Inflammatory macrophage (primary cell): ENCODE measurements around the gene CD99L2.
"Not testable (repeated sequence)": the region's sequence is repeated elsewhere in the genome, so short reads cannot be mapped to it uniquely, and the experiment has no call there.

Source experiments
- DNase-seq, 2 donors: peaks; one replicate each; pipeline ENCODE4 v3.0.0-alpha.2; 2020 to 2022

CD99L2 gene

DNA sequence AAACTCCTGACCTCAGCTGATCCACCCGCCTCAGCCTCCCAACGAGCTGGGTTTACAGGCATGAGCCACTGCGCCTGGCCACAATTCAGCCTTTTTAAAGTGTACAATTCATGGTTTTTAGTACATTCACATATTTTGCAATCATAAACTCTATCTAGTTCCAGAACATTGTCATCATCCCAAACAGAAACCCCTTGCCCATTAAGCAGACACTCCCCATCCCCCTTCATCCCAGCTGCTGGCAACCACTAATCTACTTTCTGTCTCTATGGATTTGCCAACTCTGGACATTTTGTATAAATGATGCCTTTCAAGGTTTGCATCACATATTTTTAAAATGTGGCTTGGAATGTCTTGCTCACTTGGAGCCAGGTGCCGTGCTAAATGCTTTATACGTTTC, 4.5 kb downstream of the CD99L2 start:
- DNase-seq, result no peak

DNA sequence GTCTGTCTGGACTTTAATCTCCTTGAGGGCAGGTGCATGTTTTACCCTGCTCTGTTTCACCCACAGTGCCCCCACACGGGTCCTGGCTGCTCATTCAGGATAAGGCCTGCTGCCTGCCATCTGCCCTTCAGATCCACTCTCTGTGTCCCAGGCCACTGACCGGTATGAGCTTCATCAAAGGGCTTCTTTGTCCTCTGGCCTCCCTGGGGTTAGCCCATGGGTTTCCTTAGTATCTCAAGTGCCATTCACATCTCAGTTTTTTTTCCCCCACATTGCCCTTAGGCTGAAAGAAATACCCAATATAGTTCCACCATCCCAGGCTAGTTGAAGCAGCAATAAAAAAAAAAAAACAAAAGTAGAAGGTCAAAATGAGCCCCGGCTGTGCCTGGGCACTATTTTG, 9.3 kb downstream of the CD99L2 start:
- DNase-seq, result no peak

DNA sequence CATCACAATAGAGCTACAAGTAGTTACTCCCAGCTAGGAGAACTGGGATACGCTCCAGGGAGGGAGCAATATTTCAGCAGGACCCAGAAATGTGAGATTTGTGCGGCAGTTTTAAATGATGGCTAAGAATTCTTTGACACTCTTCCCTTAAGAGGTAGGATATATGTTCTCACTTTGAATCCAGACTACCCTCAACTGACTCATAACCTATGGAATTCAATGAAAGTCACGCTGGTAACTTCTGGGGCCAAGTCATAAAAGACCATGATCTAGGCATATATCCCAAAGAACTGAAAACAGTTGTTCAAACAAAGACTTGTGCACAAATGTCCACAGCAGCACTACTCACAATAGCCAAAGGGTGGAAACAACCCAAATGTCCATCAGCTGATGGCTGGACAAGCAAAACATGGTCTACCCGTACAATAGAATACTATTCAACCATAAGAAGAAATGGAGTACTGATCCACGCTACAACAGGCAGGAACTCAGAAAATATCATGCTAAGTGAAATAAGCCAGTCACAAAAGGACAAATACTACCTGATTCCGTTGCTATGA, 10.5 kb downstream of the CD99L2 start:
- no peak for DNase-seq

DNA sequence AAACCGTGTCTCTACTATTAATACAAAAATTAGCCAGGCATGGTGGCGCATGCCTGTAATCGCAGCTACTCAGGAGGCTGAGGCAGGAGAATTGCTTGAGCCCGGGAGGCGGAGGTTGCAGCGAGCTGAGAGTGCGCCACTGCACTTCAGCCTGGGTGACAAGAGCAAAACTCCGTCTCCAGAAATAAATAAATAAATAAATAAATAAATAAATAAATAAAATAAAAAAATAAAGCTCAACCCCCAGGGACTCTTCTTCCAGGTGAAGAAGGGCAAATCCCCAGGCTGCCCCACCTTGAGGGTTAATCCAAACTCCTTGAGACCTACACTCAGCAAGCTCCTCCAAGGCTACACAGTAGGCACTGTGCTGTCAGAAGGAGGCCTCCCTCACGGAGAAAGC, 11.2 kb downstream of the CD99L2 start:
- DNase-seq, result not testable (repeated sequence)

DNA sequence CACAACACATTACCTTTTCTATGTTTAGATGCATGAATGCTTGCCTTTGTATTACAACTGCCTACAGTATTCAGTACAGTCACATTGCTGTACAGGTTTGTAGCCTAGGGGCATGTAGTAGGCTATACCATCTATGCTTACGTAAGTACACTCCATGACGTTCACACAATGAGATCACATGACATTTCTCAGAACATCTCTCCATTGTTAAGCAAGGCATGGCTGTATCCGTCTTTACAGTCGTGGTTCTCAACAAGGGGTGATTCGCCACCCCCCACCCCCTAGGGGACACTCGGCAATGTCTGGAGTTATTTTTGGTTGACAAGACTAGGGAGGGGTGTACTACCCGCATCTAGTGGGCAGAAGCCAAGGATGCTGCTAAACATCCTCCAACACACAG, 12.1 kb downstream of the CD99L2 start:
- DNase-seq, result no peak

DNA sequence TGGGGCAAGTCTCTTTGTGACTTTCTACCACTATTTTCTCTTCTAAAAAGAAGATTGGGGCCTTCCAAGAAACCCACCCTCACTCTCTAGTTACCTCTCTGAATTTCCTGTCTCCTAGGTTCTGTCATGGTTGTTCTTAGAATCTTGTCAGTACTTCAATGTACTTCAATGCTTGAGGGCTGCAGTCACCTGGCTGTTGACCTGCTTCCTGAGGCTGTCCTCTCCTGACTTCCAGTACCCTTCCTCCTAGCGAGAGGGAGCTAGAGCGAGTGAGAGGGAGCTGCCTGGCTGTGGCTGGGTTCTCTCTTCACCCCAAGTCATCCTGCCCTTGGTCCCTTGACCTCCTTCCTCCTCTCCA, 17.7 kb downstream of the CD99L2 start:
- no peak for DNase-seq

DNA sequence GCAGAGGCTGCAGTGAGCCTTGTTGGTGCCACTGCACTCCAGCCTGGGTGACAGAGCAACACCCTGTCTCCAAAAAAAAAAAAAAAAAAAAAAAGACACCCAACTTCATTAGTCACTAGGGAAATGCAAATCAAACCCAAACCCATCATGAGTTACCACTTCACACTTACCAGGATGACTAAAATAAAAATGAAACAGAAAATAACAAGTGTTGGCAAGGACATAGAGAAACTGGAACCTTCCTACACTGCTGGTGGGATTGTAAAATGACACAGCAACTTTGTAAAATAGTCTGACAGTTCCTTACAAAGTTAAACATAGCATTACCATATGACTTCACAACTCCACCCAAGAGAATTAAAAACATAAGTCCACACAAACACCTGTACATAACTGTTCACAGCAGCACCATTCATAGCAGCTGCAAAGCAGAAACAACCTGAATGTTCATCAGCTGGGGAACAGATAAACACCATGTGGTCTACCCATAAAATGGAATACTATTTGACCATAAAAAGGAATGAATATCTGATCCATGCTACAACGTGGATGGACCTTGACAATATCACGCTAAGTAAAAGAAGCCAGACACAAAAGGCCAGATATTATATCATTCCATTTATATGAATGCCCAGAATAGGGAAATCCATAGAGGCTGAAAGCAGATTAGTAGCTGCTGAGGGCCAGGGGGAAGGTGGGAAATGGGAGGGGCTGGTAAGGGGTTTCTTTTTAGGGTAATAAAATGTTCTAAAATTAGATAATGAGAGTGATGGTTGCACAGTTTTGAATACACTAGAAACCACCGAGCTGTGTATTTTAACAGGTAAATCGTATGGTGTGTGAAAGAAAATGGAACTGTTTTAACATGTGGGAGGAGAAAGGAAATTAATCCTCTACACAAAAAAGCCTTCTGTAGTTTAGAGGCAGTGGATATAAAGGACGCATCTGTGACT, 18.3 kb downstream of the CD99L2 start:
- DNase-seq, result peak in 1 of 2 donors; percentile 10

DNA sequence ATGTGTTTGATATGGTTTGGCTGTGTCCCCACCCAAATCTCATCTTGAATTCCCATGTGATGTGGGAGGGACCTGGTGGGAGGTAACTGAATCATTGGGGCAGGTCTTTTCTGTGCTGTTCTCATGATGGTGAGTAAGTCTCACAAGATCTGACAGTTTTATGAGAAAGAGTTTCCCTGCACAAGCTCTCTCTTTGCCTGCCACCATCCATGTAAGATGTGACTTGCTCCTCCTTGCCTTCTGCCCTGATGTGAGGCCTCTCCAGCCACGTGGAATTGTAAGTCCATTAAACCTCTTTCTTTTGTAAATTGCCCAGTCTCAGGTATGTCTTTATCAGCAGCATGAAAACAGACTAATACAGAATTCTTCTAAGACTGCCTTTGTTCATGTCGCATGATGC, 22.8 kb downstream of the CD99L2 start:
- DNase-seq, result not testable (repeated sequence)

DNA sequence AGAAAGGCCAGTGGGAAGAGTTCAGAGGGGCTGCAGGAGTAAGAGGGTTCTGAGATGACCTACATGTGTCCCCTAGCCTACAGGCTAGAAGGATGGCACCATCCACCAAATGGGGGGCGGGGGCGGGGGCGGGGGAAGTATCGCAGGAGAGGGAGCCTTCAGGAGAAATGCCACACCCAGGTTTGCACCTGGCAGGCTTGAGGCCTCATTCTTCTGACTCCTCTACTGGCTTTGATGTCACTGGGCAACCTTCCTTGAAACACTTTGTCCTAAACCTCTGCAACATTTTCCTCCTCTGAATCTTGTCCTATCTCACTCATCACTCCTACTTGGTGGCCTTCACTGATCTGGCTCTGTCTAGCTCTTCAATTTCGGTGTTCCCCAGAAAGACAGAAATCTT, 24.0 kb downstream of the CD99L2 start:
- no peak for DNase-seq

DNA sequence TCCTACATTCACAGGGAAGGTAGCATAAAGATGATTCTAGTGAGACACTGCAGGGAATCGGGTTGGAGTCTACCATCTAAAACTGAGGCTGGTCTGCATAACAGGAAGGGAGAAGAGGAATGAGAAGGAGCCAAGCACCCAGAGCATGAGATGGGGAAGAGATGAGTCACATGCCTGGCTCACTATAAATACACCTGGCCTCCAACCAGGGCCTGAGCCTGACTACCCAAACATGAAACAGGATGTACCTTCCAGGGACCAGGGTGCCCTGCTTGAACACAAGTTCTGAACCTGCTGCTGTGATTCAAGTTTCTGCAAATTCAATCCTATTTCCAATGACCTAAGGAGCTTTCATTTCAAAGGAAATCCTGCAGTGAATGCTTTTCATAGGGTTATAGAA, 24.9 kb downstream of the CD99L2 start:
- no peak for DNase-seq

DNA sequence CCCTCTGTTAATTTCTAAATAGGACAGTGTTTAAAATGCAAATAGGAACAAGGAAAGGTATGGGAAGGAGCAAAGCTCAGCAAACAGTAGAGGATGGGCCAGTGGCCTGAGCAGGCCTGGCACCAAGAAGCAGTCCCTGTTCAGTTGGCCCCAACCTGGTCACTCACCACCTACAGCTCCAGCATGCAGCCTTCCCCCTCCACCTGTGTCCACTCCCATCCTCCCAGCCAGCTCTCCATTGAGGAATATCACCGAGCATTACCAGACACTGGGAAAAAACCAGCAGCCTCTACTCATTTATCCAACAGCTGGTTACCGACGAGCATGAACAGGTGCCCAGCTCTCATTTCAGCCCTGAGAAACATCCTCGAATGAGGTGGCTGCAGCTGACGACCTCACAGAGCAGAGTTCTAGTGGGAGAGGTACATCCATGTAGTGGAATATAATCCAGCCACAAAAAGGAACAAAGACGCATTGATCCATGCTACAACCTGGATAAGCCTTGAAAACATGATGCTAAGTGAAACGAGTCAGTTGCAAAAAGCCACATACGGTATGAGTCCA, 25.6 kb downstream of the CD99L2 start:
- DNase-seq, result no peak

DNA sequence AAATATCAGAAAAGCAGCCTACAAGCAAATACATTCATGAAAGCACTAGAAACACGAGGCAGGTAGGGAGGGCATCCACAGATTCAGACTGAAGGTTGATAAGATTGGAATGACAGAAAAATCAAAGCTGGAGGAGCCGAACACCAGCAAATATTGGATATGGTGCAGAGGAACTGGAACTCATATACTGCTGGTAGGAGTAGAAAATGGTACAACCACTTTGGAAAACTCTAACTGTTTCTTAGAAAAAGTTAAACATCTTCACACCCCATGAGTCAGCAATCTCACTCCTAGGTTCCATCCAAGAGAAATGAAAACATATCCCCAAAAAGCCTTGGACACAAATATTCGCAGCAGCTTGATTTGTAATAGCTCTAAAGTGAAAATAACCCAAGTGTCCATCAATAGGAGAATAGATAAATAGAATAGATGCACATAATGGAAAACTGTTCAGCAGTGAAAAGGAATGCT, 27.1 kb downstream of the CD99L2 start:
- no peak for DNase-seq

DNA sequence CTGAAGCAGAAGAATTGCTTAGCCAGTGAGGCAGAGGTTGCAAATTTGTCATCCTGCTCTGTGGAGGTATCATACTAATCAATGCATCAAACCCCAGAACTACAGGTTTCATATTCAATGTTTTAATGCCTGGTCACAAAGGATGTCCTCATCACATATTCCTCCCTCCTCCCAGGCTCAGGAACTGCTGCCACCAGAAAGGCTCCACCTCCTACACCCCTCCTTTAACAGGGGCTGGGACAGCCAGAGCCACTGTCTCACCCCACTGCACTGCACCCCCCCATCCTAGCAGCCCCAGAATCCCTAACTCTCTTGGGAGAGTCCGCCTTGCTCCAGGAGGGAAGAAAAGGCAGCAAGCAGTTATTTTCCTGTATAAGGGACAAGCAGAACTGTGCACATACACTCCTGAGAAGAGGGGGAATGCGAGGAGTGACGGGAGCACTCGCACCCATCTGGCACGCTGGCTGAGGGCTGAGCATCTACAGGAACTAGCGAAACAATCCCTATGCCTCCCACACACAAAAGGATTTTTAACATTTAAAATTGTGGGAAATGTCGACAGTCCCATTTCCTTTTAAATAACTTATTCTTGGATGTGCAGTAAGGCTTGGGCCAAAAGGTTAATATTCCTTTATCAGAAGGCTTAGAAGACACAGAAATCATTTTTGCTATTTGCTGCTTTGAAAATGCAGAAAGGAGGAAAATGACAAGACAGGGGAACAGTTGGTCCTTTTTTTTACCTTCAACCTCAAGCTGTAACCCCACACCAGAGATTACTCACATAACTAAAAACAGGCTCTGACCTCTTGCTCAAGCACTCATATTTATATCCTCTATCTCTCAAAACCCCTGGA, 27.8 kb downstream of the CD99L2 start:
- no peak for DNase-seq

DNA sequence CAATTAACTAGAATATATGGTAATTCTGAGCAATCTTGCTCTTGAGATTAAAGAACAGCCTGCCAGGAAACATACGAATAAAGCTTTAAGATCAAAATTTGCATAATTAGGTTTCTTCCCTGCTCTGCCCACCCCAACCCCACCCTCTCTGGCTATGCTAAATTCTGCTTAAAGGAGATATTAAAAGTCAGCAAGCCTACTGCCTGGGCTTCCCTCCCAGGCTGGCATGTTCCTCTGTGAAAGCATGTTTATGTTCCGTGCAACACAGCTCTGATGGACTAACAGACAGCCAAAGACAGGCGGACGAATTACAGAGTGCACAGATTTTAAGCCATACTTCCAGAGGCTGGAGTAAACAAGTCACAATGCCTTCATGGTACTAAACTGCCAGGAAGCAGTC, 28.4 kb downstream of the CD99L2 start:
- DNase-seq, result no peak

DNA sequence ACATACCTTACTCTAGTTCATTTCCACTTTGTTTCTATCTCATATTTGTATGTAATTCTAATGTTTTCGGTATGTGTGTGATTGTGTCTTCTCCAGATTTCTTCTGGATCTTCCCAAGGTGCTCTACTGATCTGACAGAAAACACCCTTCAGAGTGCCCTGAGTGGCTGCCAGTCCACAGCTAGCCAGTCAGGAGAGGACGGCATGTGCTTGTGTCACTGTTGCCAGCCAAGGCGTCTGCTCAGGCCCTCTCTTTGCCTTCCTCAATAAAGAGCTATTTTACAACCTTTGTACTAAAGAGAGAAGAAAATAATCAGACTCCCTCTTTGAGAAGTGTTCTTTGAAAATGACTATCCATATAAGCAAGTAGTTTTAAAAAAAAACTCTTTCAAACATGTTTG, 29.0 kb downstream of the CD99L2 start:
- no peak for DNase-seq

DNA sequence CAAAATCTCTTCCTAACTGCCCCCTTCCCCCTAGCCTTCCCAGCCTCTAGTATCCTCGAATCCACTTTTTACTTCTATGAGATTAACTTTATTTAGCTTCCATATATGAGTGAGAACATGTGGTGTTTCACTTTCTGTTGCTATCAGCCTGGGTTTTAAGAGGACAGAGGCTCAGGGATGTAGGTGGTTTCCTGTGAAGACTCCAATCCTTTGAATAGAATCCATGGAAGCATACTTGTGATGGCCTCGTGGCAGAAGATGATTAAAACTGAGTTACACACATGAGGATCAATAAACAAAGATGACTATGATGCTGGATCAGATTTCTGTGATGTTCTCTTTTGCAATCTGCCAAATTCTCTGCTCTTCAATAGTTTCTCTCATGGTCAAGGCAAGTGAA, 29.8 kb downstream of the CD99L2 start:
- DNase-seq, result no peak

DNA sequence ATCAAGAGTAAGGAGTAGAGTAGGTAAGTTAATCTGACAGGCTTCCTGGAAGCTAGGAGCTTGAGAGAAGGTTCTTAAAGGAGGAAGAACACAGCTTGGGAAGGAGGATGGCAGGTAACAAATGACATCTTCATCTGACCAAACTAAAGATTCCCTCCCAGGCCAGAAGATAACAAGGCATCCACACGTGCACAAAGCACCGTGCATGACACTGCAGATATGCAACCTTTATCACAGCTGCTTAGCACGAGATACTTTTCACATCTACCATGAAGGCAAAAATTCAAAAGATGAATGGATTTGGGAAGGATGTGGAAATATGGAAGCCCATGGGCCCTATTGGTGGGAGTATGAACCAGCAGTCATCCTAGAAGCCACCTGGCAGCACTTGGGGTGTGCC, 34.3 kb downstream of the CD99L2 start:
- DNase-seq, result no peak

DNA sequence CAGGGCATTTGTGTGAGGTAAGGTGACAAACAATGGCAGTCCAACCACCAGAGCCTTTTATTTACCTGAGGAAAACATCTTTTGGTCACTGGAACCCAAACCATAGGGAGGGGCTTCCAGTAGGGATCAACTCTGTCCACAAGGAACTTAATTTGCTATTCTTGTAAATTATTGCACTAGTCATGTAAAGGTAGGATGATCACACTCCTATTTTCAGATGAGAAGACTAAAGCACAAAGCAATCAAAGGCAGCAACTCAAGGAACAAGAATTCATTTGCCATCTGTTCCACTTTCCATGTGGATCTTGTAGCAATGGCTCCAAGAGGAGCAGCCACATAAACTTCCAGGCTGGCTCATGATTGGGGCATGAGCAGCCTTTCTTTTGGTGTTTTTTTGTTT, 35.3 kb downstream of the CD99L2 start:
- DNase-seq, result no peak

DNA sequence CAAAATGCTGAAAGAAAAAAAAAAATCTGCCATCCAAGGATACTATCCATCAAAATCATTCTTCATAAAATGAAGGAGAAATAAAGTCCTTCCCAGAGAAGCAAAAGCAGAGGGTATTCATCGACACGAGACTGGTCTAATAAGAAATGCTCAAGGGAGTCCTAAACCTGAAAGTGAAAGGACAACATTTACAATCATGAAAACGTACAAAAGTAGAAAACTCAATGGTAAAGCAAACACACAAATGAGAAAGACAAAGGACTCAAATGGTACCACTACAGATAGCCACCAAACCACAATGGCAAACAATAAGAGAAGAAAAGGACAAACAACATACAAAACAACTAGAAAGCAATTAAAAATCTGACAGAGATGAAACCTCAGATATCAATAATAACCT, 41.0 kb downstream of the CD99L2 start:
- no peak for DNase-seq

DNA sequence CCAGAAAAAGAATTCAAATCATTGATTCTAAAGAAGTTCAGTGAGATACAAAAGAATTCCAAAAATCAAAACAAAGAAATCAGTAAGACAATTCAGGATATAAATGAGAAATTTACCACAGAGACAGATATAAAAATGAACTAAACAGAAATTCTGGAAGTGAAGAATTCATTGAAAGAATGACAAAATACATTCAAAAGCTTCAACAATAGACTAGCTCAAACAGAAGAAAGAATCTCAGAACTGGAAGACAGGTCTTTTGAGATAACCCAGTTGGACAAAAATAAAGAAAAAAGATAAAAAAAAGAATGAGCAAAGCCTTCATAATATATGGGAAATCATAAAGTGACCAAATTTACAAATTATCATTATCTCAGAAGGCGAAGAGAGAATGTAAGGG, 41.7 kb downstream of the CD99L2 start:
- DNase-seq, result no peak

DNA sequence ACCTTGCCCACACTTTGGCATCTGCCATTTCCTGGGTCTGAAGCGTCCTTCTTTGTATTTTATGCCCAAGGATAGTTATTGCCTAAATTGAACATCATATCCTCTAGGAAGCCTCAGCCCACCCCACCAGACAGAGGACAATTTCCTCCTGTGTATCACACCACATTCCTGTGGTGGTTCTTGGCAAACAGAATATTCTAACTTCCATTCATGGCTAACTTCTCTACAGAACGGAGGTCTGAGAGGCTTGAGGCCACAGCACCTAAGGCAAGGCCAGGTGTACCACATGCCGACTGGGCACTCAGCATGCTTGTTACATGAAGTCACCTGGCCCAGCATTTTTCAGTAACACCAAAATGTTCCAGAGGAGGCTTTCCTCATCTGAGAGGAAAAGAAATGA, 42.4 kb downstream of the CD99L2 start:
- no peak for DNase-seq

DNA sequence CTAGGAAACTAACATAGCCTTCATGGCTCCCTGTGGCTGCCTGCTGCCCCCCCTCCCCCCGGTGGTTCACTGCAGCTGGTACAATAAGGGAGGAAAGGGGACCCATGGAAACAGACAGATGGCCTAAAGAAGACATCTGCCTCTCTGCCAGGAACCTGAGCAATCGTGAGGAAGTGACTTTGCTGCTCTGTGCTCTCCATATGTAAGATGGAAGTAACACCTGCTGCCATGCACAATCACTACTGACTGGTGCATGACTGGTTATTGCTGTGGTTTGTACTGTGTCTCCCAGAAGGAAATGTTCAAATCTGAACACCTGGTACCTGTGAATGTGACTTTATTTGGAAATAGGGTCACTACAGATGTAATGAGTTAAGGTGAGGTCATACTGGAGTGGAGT, 43.6 kb downstream of the CD99L2 start:
- DNase-seq, result no peak
